GM21447 (cell line): ENCODE data around the gene UTP25.
"Not testable (repeated sequence)": the region's sequence is repeated elsewhere in the genome, so short reads cannot be mapped to it uniquely, and the experiment has no call there.

Source experiments
- ATAC-seq: cut with Tn5 transposase; IDR thresholded peaks from one replicate; pipeline ENCODE4 v1.9.1; 2021; ENCODE audit not compliant: unreplicated experiment

Gene UTP25

DNA sequence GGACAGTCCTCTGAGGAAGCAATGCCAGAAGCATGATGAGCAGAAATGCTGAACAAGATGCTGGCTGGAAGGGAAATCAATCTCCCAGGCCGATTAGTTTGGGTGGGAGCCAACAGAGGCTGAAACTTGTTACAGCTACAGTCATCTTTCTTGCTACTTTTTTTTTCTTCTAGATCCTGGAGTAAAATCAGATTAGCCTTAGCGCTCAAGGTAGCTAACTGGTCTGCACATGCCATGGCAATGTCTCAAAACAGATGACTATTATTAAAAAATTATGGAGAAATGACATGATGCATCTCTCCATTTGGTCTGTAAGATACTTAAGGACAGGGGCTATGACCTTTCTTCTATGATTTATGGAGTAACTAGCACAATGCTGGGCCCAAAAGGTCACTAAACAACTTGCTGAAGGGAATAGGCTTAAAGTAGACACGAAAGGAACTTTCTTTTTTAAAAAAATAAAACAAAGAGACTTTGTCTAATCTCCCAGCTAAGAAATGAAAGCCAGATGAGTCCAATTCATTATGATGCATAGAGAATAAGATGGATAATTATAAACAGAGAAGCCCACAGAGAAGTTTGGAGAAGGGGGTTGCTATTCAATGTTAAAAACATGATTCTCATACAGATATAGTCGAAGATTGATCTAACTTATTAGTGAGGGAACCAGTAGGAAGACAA is 42.5 kb downstream of the UTP25 start:
- no peak for ATAC-seq

DNA sequence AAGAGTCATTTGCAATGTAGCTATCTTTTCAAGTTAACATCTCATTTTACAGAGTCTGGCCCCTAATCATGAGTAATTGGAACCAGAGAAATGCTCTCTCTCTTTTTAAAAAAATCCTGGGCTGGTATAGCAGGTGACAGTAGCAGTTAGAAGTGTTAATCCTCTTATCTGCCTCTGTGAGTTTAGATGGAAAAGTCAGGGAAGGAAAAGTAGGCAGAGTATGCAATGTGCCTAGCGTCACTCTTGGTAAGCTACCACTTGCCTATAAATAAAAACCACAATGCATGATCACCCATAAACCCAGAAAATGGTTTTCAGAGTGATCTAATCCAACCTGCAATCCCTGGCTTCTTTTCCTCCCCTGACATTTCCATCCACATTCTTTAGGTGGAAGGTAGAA is 43.2 kb downstream of the UTP25 start:
- ATAC-seq = no peak

DNA sequence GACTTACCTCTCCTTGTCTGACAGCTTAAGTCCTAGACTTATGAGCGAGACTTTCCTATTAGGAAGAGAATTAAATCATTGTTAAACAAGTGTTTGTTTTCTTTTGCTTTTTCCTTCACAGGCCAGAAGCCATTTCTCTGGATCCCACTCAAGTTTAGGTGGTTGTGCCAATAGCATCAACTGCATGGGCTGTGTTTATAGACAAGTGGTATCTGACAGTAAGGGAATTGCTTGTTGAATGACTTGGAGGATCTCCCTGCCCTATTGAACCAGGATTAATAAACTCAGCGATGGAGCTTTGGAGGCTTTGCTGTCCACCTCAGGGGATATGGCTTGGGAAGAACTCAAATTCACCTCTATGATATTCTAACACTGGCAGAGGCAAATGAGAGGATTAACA is 43.7 kb downstream of the UTP25 start:
- ATAC-seq = no peak

DNA sequence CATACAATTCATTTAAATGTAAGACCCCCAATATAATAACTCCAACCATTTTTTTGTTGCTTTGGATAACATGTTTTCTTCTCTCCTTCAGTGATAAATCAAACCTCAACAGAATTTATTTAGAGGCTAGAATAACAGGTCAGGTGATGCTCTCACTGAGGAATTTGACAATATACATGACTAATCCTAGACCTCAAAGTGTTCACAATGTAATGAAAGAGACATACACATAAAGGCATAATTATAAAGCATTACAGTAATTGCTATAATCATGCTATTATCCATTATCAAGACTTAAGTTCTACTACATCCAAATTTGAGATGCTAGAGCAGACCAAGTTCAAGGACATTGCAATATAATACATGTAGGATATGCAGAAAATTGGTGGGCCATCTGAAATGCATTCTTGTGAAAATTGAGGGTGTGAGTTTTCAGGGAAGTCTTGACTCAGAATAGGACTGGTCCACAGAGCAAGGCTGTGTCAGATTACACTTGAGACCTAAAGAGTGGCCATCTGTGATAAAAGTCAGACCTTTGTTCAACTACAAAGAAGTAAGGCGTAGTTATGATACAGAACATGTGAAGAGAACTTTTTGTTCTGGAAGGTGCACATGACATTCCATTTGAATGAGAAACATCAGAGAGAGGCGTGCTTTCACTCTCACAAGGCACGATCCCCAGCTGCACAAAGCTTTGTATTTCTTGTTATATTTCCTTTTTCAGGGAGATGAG is 45.5 kb downstream of the UTP25 start:
- ATAC-seq = no peak

DNA sequence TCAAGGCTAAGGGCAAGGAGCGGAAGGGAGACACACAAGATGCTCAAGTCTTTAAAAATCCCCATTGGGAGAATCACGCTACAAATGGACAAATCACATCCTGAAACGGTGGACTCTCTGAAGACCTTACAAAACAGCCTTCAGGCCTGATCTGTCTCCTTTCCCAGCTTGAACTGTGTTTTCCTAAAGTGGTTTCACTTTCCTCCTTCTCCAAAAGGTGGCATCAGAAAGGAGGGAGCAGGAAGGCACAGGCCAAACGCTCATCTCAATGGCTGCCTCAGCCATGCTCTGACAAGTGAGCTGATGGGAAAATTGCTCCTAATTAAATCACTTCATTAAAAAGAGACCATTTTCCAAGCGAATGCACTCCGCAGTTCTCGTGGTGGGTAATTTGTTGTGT is 47.7 kb downstream of the UTP25 start:
- no peak for ATAC-seq

DNA sequence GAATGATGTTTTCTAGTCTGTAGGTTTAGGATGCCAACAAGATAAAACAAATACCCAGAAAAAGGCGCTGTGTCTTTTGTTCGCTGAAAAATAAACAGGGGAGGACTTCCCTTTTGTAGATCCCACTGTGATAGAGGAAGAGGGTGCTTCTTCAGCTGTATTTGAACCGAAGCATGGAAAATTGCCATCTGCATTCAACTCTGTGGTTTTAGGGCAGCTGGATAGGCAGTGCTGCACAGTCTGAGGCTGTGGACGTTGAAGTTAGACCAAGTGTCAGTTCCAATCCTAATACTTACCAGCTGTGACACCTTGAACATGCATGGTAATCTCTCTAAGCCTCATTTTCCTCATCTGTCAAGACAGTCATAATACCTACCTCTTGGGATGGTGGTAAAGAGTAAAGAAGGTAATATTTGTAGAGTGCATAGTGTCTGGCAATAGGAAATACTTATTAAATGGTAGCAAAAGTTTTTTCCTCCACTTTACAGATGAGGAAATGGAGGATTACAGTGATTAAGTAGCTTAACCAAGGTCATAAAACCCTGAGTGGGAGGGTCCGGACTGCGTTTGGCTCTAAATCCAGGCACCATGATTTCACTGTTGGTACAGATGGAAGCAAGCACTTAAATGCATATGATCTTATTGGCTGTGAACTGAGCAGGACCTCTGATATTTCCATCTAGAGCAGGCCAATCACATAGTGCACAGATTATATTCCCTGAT is 48.5 kb downstream of the UTP25 start:
- no peak for ATAC-seq

DNA sequence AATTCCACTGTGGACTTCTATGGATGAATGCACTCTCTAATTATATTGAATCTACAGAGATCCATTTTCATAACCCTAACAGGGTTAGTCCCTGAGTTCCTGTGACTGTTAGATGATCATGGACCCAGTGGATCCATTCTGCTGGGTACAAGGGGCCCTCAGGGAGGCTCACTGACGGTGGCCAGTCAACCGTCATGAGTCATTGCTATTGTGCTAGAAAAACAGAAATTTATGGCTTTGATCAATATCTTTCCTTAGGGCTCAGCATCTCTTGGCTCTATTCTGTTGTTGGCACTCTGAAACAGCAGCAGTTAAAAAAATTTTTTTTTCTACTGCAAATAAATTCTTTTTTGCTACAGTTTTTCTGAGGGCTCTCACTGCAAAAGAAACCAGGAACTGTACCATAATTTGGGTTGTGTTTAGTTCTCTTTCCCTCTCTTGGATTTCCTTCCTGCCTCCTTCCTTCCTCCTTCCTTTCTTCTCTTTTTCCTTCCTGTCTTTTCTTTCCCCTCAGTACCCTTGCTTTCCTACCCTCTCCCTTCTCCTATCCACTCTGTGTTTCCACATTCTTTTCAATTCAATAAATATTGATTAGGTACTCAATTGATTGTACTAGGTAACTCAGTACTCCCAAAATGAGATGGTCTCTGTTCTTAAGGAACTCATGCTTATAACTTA is 49.5 kb downstream of the UTP25 start:
- no peak for ATAC-seq

DNA sequence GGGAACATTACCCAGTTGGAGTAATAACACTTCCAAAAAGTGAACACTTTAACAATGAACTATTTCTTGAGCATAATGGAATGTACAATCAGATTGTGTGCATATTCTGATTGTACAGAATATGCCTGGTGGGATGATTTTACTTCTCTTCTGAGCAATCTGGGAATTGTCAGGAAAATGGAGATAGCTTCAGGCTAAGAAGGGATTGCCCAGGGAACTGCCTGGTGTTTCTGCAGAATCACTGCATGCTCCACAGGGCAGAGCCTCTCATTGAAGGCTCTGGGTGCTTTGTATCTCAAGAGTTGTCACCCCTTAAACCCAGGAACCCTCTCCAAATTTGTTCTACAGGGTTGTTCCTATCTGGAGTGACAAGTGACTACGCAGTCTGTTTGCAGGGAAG is 51.2 kb downstream of the UTP25 start:
- ATAC-seq = no peak

DNA sequence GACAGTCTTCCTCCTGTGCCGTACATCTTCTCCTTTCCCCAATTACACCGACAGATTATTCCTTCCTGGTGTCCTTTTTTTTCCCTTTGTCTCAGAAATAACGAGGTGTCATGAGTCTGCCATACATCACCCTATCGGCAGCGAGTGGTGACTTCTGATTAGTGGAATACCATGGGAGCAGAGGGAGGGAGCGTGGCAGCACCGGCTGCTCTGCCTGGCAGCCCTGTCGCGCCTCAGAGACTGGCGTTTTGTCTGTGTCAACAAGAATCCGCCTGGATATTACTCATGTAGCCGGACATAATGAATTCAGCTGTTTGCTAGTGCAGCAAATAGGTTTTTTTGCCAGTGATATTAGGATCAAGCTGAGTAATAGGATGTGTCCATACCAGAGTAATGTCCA is 51.8 kb downstream of the UTP25 start:
- no peak for ATAC-seq

DNA sequence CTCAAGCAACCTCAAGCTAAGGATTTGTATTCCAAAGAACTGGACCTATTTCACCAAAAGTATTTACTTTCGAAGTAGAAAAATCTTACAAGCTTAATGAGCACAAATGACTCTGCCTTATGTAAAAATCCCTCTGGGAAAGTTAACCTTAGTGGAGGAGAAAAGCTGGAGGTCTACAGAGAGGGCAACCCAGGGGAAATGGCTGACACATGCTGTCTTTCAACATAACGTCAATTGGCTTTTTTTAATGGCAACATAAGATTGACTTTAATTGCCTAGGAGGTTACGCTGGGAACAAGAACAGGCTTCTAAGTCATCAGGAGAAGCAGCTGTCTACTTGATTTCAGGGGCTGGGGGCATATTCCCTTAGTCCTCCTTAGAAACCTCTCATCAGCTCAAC is 52.3 kb downstream of the UTP25 start:
- ATAC-seq = no peak

DNA sequence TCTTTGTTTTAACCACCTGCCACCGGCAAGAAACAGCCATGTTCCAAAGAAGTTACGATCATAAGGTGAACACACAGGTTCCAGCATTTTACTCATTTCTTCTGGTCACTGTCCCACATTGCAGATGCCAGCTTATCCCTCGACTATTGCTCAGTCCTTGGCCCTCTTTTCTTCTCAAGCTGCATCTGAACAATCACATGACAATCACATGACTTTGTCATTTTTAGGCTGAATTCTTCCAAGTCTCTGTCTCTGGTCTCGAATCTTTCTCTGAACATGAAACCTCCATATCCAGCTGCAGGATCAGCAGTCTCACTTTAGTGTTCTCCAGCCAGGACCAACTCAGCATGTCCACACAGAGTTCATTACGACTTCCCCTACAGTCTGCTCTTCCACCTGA is 53.8 kb downstream of the UTP25 start:
- no peak for ATAC-seq

DNA sequence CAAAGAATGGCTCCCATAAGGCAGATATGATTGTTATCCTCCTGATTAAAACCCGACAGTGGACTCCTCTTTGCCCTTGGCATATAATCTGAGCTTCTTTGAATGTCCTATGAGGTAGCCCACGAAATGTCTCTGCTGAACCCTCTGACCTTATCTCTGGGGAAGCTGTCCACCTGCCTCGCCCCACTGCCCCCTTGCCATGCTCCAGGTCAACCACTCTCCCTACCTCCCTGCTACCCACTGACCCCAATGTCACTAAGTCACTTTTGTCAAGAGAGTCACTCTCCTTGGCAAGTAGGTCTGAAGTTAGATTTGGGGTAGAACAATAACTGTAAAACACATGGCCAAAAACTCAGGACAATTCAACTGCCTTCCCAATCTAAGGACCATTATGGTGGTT is 54.5 kb downstream of the UTP25 start:
- ATAC-seq = no peak

DNA sequence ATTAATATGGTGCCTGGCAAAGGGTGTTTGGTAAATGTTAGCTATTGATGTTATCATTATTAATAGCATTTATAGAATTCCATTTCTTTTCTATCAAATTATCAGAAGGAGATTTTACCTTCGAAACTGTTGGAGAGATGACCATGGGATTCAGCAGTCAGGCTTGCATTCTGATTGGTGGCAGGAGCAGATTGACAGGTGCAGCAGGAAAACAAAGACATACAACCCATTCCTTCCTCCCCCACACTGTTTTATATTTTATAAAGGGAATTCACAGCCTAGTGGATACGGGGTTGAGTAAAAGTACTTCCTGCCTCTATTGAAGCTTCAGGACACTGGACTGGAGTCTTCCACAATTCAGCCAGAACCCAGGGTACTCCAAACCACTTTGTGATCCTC is 55.2 kb downstream of the UTP25 start:
- ATAC-seq = no peak

DNA sequence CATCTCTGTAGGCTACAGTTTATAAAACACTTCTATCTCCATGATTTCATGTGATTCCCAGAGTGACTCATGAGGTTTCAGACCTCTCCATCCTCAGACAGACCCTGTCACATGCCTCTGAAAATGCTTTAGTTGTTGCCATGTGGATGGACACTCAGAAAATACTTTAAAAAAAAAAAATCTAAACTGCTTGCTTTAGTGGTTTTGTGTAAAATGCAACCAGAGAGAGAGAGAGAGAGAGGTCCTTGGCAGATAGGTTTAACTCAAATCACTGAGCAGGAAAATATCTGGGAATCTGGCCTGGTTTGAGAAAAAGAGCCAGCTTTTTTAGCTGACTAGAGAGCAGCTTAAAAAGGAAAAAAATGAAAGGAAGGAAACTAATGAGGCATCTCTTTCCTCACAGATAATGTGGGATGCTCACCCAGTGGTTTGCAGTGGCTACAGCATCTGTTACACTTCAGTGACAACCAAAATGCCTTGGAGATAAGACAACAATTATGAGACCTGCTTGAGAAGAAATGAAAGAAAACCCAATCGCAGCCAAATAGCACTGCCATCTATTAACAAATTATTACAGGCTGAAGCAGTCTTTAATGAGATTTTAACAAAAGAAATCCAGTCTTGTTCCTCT is 55.7 kb downstream of the UTP25 start:
- no peak for ATAC-seq

DNA sequence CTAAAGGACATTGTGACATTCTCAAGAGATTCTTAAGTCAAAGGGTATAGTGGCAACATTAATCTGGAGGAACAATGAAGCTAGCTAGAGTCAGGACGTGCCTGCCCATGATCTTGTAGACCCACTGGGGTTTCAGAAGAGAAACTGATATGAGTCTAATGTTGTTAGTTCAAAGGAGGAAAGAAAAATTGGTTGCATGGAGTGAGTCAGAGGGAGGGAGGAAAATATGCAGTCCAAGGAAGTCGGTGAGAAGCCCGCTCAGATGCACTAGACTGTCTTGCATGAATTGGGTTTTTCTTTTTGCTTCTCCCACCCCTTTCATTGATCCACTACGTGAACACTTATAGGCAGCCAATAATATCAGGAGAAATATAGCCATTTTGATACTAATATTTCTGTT is 56.5 kb downstream of the UTP25 start:
- no peak for ATAC-seq

DNA sequence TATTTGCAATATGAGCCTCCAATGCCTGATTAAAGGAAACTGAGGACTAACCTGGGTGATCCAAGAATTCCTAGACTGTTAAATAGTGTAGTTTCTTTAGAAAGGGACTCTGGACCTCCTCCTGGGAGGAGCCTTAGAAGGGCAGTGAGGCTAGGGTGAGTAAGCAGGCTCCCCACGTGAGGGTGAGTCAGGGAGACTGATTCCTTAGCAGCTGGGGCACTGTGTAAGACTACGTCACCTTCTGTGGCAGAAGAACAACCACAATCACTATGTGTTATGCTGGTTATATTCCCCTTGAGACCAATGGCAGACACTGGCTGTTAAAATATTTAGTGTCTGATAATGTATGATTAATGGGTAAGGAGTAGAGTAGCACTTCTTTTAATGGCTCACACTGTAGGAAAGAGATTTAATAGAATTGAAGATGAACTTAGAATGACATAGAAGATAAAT is 56.9 kb downstream of the UTP25 start:
- peak; percentile 91 for ATAC-seq

DNA sequence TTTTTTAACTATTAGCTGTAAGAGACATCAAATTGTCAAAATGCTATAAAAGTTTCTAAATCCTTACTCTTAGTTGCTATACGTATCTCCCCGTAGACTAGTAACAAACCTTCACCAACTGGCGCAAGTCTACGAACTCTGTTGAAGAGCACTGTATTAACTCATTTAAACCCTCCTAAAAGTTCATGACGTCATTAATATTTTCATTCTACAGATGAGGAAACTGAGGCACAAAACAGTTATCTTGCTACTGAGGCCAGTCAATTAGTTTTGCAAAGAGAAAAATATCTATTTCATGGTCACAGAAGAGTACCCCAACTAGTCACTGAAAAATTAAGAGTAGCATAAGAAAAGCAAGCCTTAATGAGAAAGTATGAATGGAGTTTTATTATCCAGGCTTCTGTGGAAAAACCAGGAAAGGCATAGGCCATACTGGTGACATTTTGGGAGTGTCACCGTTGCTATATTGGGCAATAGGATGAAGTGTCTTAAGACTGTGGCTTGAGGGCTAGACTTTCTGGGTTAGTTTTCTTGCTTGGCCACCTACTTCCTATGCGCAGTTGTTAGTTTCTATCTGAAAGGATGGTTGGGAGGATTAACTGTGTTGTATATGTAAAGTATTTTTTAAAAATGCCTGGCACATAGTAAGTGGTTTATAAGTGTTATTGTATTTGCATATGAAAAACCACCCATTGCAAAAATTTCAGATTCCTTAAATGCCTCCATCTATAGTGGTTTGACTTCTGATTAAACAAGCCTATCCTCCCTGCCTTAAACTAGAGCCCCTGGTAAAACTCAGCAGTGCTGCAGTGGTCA is 57.8 kb downstream of the UTP25 start:
- no peak for ATAC-seq

DNA sequence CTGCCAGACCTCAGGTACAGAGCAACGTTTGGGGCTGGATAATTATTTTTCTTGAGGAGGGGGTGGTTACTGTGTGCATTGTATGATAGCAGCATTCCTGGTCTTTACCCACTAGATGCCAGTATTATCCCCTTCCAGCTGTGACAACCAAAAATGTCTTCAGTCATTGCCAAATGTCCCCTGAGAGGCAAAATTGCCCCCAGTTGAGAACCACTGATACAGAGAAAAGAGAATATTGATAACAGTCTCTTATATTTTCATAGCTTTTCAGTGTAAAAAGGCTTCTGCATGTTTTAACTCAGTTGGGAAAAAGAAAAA is 58.4 kb downstream of the UTP25 start:
- no peak for ATAC-seq

DNA sequence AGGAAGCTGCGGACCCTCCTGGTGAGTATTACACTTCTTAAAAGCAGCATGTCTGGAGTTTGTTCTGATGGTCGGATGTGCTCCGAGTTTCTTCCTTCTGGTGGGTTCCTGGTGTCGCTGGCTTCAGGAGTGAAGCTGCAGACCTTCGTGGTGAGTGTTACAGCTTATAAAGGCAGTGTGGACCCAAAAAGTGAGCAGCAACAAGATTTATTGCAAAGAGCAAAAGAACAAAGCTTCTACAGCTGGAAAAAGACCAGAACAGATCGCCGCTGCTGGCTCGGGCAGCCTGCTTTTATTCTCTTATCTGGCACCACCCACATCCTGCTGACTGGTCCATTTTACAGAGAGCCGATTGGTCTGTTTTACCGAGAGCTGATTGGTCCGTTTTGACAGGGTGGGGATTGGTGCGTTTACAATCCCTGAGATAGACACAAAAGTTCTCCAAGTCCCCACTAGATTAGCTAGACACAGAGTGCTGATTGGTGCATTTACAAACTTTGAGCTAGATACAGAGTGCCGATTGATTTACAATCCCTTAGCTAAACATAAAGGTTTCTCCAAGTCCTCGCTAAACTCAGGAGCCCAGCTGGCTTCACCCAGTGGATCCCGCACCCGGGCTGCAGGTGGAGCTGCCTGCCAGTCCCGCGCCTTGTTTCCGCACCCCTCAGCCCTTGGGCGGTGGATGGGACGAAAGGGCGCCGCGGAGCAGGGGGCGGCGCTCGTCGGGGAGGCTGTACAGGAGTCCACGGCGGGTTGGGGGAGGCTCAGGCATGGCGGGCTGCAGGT is 60.7 kb downstream of the UTP25 start:
- ATAC-seq = not testable (repeated sequence)

DNA sequence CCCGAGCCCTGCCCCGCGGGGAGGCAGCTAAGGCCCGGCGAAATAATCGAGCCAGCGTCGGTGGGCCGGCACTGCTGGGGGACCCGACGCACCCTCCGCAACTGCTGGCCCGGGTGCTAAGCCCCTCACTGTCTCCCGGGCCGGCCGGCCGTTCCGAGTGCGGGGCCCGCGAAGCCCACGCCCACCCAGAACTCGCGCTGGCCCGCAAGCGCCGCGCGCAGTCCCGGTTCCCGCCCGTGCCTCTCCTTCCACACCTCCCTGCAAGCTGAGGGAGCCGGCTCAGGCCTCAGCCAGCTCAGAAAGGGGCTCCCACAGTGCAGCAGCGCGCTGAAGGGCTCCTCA is 61.3 kb downstream of the UTP25 start:
- no peak for ATAC-seq
